ENCODE results near the gene NDUFB8.

GRCh38 chr10:100551738-100552137, 22.1 kb upstream of the NDUFB8 start:
- TF ChIP-seq POLR2A (IDR thresholded peaks at IDR 0.05; ENCODE audit: extremely low read depth, insufficient read length) = no peak
- TF ChIP-seq, protein P1, sequence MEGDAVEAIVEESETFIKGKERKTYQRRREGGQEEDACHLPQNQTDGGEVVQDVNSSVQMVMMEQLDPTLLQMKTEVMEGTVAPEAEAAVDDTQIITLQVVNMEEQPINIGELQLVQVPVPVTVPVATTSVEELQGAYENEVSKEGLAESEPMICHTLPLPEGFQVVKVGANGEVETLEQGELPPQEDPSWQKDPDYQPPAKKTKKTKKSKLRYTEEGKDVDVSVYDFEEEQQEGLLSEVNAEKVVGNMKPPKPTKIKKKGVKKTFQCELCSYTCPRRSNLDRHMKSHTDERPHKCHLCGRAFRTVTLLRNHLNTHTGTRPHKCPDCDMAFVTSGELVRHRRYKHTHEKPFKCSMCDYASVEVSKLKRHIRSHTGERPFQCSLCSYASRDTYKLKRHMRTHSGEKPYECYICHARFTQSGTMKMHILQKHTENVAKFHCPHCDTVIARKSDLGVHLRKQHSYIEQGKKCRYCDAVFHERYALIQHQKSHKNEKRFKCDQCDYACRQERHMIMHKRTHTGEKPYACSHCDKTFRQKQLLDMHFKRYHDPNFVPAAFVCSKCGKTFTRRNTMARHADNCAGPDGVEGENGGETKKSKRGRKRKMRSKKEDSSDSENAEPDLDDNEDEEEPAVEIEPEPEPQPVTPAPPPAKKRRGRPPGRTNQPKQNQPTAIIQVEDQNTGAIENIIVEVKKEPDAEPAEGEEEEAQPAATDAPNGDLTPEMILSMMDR (IDR thresholded peaks at IDR 0.05; ENCODE audit: low read depth, low read length) = no peak
- no peak for TF ChIP-seq MAX (IDR thresholded peaks at IDR 0.05; ENCODE audit: low read depth, low read length)
